Kasumi-1 (cell line): ENCODE results near the gene NLGN1.
"Not testable (repeated sequence)": the region's sequence is repeated elsewhere in the genome, so short reads cannot be mapped to it uniquely, and the experiment has no call there.

Source experiments
- DNase-seq, 2 experiments: peaks; one replicate each; lab custom pipeline; 2025; lab: John Stamatoyannopoulos, UW

NLGN1 gene

DNA sequence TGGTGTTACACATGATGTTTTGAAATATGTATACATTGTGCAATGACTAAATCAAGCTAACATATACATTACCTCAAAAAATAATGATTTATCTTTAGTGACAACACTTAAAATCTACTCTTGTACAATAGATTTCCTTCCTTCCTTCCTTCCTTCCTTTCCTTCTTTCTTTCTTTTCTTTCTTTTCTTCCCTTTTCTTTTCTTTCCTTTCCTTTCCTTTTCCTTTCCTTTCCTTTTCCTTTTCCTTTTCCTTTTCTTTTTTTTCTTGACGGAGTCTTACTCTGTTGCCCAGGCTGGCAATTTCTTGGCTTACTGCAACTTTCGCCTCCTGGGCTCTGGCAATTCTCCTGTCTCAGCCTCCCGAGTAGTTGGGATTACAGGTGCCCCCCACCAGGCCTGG lies 170.5 kb downstream of the NLGN1 start:
- no peak for DNase-seq

- no peak for DNase-seq
Observed at GRCh38 chr3:173568623-173569022, 171.1 kb downstream of the NLGN1 start.

DNA sequence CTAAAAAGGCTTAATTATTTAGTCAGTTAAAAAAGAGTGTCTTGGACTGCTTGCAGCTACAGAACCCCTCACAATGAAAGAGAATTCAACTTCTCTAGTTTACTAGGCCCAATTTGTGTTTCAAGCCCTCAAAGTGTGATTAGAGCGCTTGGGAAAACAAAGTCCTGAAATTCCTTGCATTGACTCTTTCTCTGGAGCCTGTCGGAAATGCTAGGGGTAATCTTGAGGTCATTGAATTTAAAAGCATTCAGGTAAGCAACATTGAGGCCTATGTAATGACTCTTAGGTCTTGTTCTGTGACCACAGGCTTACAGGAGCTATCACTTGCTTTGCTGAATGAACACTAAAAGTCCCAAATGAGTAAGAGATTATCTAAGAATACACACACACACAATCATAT lies 186.0 kb downstream of the NLGN1 start:
- DNase-seq: no peak

DNA sequence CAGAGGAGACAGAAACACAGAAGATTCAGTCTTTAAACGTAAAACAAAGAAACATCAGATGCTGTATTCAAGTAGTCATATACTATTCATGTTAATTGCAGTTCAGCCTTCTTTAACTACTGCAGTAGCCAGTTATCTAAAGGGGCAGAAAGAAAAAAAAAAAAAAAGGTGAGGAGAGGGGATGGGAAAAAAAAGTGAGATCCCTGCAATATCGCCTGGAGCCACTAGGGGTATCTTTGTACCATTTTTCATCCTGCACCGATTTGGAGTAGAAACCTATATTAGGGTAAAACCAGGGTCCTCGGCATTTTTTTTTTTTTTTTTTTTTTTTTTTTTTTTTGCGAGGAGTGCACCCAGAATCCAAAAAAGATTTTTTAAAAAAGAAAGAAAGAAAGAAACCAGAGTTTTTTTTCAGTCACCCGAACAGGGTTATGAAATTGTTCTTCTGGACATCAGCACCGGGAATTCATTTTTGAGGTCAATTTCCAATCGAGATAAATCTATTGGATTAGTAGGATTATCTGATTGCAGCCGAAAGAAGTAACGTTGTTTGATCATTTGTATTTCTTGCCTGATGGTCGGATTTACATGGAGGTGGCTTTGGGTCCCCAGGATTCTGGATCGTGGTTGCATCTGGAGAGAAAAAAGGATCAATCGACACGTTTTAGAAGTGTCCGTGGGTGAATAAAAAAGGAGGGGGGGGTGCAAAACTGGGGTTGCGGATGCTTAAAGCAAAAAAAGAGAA lies 186.7 kb downstream of the NLGN1 start:
- no peak for DNase-seq

- DNase-seq: no peak
Observed at GRCh38 chr3:173584838-173585831, 187.6 kb downstream of the NLGN1 start.

GRCh38 chr3:173586166-173586565 lies 188.6 kb downstream of the NLGN1 start:
- no peak for DNase-seq

DNA sequence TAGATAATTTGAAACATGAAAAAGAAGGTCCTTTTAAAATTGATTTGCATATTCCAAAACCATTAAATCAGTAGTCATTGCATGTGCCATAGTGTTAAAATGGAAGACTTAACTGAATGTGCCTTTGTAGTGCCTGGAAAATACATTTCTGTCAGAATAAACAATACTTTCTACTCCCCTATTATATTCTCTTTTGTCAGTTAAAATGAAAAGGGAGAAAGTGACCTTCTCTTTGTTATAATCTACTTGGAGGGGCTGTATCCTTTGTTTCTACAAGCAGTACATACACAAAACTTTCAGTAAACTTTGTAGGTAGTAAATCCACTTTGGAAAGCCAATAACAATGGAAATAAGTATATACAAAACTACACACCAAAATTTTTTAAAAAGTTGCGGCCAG lies 189.5 kb downstream of the NLGN1 start:
- DNase-seq: no peak

- DNase-seq: no peak
Observed at GRCh38 chr3:173588556-173588955, 191.0 kb downstream of the NLGN1 start.

DNA sequence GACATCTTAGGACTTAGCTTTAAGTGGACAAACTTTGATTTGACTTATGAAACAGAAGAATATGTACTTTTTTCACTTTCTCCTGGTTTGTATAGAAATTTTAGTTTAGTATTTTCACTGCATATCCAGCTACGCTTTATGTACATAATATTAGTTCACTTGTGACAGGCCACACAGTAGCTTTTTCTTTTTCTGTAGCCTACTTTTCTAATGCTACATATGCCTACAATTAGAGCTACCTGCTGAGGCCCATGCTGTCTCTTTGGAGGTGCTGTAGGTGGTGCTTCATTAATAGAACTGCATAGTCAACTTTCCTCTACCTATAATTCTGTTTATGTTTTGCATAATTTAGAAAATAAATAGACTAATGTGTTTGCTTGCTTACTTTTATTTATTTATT lies 191.6 kb downstream of the NLGN1 start:
- DNase-seq: no peak

DNA sequence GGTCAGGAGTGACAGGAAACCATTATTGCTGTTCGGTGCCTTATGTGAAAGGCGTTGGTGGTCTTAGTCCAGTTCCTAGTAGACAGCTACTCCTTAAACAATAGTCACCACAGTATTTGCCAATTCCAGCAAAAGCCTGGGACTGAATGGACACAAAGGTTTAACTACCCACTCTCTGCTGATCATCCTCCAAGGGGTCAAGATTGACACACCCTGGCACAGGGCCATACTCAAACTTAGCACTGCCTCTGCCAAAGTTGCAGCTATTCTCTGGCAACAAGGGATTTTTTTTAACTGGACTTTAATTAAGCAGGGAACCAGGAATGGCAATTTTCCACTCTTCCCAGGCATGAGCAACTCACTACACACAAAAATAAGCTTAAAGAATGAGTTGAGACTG lies 193.9 kb downstream of the NLGN1 start:
- DNase-seq: no peak

DNA sequence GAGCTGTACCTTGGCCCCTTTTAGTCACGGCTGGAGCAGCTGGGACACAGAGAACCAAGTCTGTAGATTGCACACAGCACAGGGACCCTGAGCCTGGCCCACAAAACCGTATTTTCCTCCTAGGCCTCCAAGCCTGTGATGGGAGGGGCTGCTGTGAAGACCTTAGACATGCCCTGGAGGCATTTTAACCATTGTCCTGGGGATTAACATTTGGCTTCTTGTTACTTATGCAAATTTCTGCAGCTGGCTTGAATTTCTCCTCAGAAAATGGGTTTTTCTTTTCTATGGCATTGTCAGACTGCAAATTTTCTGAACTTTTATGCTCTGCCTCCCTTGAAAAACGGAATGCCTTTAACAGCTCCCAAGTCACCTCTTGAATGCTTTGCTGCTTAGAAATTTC lies 197.3 kb downstream of the NLGN1 start:
- not testable (repeated sequence) for DNase-seq

- no peak for DNase-seq
Observed at GRCh38 chr3:173599673-173600072, 202.1 kb downstream of the NLGN1 start.

DNA sequence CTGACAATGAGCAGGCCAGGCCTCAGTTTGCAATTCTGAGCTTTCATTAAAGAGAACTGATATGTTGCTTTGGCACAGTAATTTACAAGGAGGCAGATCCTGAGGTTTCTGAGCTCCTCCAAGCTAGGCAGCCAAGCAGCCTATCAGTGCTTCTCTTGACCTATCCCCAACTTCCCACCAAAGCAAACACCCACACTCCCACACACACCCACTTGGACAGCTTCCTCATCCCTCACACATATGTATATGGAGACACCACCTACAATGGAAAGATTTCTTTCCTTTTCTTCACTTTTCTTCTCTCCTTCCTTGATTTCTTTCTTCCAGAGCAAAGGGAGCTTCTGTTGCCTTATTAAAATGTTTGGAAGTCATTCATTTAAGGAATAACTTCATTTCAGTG lies 217.0 kb downstream of the NLGN1 start:
- DNase-seq: no peak

DNA sequence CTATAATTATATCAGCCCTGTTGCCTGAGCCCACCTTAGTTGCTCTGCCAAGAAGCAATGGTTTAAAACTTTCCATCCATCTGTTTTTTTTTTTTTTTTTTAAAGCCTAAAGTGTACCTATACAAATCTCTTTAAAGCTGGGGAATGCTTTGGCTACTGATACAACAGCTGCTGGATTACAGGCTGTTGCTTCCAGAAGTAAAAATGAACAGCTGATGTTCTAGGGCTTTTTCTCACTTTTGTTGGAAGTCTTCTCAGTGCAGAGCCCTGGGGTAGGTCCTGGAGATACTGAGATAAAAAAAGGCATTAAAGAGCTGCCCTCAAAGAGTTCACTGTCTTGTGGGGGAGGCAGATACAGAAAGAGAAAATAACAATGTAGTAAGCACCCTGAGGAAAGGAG lies 218.1 kb downstream of the NLGN1 start:
- DNase-seq: no peak

DNA sequence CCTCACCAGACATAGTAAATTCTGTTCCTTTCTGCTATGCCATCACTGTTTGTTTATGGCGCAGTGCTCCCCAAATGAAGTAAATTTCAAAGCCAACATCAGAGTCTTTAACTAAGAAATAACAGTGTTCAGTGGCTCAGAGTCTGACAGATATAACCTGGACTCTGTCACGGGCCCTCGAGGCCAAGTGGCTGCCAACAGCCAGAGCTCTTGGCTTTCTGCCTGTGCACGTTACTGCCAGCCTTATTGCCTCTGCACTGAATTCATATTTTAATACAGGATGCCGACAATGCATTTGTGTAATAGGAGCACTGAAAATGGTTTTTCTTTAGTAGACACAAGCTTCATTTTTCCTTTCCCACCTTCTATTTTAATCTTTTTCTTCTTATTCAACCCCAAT lies 219.9 kb downstream of the NLGN1 start:
- no peak for DNase-seq

DNA sequence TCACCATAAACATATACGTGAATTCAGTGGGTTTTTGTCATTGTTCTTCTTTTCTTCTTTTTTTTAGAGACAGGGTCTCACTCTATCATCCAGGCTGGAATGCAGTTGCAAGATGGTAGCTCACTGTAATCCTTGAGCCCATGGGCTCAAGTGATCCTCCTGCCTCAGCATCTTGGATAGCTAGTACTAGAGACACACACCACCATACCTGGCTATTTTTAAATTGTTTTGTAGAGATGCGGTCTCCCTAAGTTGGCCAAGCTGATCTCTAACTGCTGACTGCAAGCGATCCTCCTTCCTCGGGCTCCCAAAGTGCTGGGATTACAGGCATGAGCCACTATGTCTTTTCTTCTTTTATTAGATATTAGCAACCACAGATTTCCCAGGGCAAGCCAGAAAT lies 220.6 kb downstream of the NLGN1 start:
- DNase-seq: no peak

- DNase-seq: no peak
Observed at GRCh38 chr3:173618703-173619102, 221.2 kb downstream of the NLGN1 start.

GRCh38 chr3:173622166-173622565 lies 224.6 kb downstream of the NLGN1 start:
- DNase-seq: no peak

DNA sequence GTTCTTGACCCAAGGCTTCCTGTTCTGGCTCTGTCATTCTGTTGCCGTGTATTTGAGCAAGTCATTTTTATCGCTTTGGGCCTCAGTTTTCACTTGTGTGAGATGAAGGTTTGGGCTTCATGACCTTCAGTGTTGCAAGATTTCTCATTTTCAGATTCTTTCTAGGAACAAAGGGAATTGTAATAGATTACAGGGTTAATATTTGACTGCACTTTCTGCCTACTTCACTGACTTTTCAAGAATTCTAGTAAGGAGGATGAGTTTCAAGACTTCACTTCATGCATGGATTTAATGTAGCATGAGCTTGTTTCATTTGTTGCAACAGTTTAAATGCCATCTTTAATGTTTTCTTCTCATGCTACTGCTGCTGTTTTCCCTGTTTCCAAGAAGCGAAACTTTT lies 226.5 kb downstream of the NLGN1 start:
- no peak for DNase-seq

DNA sequence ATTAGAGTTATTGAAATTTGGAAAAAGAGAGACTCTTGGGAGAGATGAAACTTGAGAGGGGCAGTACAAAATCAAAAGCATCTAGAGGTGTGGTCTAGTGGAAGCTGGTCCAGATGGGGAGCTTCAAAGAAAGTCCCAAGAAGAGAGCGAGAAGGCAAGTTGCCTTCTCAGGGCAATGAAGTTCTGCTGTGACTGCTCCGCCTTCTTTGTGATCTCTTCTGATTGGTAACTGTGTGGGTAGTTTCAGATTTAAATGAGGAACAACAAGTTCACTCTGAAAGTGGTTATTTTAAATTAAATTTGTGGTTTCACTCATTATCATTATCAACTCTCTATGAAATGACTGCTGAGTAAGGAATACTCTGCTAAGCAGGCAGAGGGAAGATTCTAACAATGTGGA lies 233.3 kb downstream of the NLGN1 start:
- DNase-seq: no peak

DNA sequence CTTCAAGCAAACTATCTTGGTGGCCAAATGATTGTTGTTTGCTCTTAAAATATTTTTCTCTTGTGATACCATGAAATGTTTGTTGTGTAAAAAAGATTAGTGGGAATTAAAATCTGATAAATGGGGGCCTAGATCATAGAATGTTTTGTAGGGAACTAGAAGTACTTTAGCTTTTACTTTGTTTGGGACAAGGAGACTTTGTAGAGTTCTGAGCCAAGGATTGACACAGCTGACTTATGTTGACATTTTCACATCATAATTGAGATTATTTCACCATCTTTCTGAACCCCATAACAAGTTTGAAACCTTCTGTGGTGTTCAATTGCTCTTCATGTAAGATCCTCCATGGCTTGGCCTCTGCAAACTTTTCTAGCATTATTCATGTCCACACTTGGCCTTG lies 235.4 kb downstream of the NLGN1 start:
- DNase-seq: no peak

- no peak for DNase-seq
Observed at GRCh38 chr3:173635826-173636225, 238.3 kb downstream of the NLGN1 start.

DNA sequence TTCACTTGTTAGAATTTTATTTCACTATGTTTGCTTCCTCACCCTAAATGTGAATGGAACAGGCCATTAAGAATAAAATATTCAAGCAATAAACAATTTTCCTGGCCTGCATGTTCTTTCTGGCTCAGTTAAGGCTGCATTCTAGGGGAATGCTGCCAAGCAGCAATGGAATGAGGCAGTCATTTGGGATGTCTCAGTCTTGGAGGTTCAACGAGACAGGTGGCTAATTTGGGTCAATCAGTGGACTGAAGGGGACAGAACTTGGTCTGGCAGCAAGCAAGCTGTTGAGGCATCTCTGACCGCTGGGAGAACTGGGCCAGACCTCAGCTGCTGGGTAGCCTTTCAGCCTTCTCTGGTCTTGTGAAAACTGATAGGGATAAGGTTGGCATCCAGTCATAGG lies 241.6 kb downstream of the NLGN1 start:
- no peak for DNase-seq
